NCI-H460 (cell line): ENCODE results near the gene VSIG10. TPM values are rescaled to one million over a fixed set of nuclear protein-coding genes. Genes with fewer than 3 reads are reported as not detected.

Source experiments
- DNase-seq: peaks from one replicate; pipeline ENCODE4 v3.0.0-alpha.2; 2016; ENCODE audit warnings: low read depth; ENCODE audit errors: extremely low read depth
- total RNA-seq: library from RNA; depleted of rRNA; stranded (reverse); fragments of >200 nt; shearing (Covaris generic); gene quantifications from 2 replicates; pipeline ENCODE4 v1.2.3, GENCODE V29; 2014

VSIG10 gene
- total RNA-seq, 1 experiment from 2014 or later, result 20.4 TPM

GRCh38 chr12:118061011-118061872 is 42.6 kb downstream of the VSIG10 start, which contains the start of gene WSB2:
TSS of gene WSB2 (minus strand) at chr12:118061179. CDS start at chr12:118061048, 131 bp downstream.
- peak; percentile 27 for DNase-seq

DNA sequence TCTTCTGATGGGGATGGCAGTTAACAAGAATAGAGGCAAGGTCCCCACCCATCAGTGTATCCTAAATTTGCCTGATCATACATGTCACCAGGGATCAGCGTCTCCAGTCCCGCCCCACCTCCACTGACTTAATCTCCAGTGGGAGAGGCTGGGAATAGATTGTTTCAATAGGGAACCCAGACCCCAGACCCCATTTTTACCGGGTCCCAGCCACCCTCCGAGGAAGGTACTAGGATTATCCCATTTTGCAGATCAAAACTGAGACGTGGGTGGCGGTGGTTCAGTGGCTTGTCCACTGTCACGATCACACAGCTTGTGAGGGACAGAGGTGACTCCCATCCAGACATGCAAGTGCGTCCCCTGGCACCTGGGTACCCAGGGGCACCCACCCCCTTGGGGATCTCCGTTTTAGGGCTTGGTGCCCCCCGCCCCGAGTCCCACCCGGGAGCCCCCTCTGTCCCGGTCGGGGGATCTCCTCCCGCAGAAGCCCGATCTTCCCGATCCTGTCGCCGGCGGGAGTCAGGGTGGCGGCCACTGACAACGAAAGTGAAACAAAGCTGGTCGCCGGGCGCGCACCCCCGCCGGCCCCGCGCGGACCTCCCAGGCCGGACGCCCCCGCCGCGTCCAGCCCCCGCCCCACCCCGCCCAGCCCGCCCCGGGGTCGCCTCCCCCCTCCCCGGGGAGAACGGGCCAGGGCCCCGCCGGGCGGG is 43.4 kb downstream of the VSIG10 start:
- DNase-seq, result no peak

GRCh38 chr12:118059341-118060191 is 44.2 kb downstream of the VSIG10 start:
- no peak for DNase-seq

DNA sequence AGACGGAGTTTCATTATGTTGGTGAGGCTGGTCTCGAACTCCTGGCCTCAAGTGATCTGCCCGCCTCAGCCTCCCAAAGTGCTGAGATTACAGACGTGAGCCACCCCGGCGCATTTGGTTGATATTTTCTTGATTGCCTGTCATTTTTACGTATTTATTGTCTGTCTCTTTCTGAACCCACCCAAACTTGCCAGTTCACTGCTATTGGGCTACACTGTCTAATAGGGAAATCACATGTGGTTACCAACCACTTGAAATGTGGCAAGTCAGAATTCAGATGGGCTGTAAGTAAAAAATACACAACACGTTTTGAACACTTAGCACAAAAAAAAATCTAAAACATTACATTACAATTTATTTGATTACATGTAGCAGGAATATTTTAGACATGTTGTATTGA is 44.9 kb downstream of the VSIG10 start:
- DNase-seq, result no peak

GRCh38 chr12:118058227-118058626 is 45.6 kb downstream of the VSIG10 start:
- DNase-seq, result no peak

GRCh38 chr12:118055865-118056773 is 47.7 kb downstream of the VSIG10 start:
- DNase-seq, result no peak

- DNase-seq, result peak; percentile 57
Measured at GRCh38 chr12:118055144-118055557, 48.7 kb downstream of the VSIG10 start.

GRCh38 chr12:118053071-118053985 is 50.5 kb downstream of the VSIG10 start:
- no peak for DNase-seq

DNA sequence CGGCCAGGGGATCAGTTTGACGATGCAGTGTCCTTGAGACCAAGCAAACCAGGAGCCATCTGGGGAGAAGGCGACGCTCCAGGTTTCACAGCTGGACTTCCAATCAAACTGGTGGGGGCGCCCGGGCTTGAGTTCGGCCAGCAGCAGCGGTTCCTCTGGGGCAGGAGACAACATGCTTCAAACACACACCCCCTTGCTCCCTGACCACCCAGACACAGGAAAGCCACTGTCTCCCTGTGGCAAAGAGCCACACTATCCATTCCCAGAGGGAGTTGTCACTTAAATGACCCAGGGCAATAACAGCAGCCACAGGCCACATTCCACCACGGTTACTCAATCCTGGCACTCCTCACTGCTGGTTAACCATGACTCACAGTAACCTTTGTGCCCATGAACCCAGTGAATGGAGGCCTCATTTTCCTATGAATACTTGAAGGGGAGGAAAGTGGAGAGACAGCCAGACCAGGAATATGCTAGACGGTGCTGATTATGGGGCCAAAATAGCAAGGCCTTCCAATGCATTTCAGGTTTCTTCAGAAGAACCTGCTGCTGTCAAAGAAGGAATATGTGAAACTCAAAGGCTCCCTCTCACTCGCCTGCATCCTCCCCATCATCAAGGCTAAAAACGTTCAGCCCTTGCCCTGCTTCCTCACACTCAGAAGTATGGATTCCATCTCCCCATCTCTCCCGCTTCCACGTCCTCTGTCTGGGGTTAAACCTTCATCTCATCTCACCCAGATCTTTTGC is 51.3 kb downstream of the VSIG10 start:
- DNase-seq, result peak; percentile 93

- DNase-seq, result no peak
Measured at GRCh38 chr12:118050972-118051910, 52.6 kb downstream of the VSIG10 start.

DNA sequence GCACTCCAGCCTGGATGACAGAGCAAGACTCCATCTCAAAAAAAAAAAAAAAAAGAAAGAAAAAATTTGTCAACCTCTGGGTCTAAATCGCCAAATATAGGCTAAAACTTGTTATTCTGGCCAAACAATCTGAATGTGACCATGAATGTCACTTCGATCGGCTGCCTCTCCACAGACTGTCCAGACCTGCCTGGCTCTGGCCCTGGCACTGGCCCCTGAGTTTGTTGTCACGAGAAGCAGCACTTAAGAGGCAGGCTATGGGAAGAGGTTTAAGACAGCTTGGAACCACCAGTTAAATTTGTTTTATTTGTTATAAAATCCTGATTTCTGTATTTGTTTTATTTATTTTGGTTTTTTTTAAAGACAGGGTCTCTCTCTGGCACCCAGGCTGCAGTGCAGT is 57.4 kb downstream of the VSIG10 start:
- no peak for DNase-seq

GRCh38 chr12:118044577-118044976 is 59.2 kb downstream of the VSIG10 start:
- no peak for DNase-seq

- DNase-seq, result no peak
Measured at GRCh38 chr12:118044075-118044474, 59.7 kb downstream of the VSIG10 start.

- no peak for DNase-seq
Measured at GRCh38 chr12:118042091-118042490, 61.7 kb downstream of the VSIG10 start.

DNA sequence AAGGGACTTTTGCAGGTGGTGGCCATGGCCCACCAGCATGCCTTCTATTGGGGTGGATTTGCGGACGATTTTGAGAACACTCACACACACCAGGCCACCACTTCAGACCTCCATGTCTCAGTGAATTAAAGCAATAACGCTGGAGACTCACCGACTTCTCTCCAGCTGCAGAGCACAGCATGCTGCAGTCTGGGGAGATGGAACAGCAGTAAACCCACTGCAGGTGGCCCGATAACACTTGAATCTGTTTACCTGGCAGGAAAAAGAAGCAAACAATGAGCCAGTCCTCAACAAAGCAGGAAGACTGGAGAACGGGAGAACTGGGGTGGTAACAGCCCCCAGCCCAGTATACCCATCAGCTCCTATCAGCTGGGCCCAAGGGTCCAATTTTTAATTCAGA is 65.7 kb downstream of the VSIG10 start:
- DNase-seq, result no peak

GRCh38 chr12:118036672-118037411 is 67.0 kb downstream of the VSIG10 start:
- no peak for DNase-seq
